MCF 10A (cell line): ENCODE measurements around the gene PKP4. TPM values are rescaled to one million over a fixed set of nuclear protein-coding genes. Genes with fewer than 3 reads are reported as not detected.

ENCODE experiments used
- BruUV-seq: library from RNA; stranded (reverse); fragments of 400-500 nt; replicated peaks from 2 replicates; lab custom pipeline; 2021; lab: Mats Ljungman, UMichigan
- CTCF ChIA-PET: fragments of 300-600 bp; sonication (Branson Sonifier 250); formaldehyde crosslinking; extraction: SDS; loops from one replicate; lab custom pipeline; 2021; ENCODE audit warnings: antibody characterized with exemption, inconsistent platforms; lab: Yijun Ruan, JAX
- POLR2A ChIA-PET: fragments of 300-600, 350-650 bp; sonication (Branson Sonifier 250); formaldehyde crosslinking; extraction: SDS; loops from one replicate; lab custom pipeline; 2020; ENCODE audit warnings: antibody characterized with exemption, inconsistent platforms; lab: Yijun Ruan, JAX
- DNase-seq: peaks from one replicate; pipeline ENCODE4 v3.0.0-alpha.2; 2018; ENCODE audit not compliant: unreplicated experiment
- H3K27ac Mint-ChIP-seq: one replicate; pipeline ENCODE4 v1.8.0; 2022; ENCODE audit warnings: mild to moderate bottlenecking, low read depth, mixed read lengths; ENCODE audit not compliant: unreplicated experiment
- H3K27me3 Mint-ChIP-seq: one replicate; pipeline ENCODE4 v1.8.0; 2022; ENCODE audit warnings: mixed read lengths; ENCODE audit not compliant: insufficient read depth, unreplicated experiment
- H3K36me3 Mint-ChIP-seq: one replicate; pipeline ENCODE4 v1.8.0; 2022; ENCODE audit warnings: mild to moderate bottlenecking, moderate library complexity, mixed read lengths; ENCODE audit not compliant: insufficient read depth, unreplicated experiment
- H3K4me1 Mint-ChIP-seq: one replicate; pipeline ENCODE4 v1.8.0; 2022; ENCODE audit warnings: mixed read lengths; ENCODE audit not compliant: insufficient read depth, unreplicated experiment
- H3K4me3 Mint-ChIP-seq: one replicate; pipeline ENCODE4 v1.8.0; 2022; ENCODE audit warnings: mild to moderate bottlenecking, moderate library complexity, mixed read lengths; ENCODE audit not compliant: unreplicated experiment
- H3K9me3 Mint-ChIP-seq: one replicate; pipeline ENCODE4 v1.8.0; 2022; ENCODE audit warnings: mixed read lengths; ENCODE audit not compliant: unreplicated experiment
- intact Hi-C: fragments of 100-400 bp; cut with micrococcal nuclease; formaldehyde crosslinking; loops from 2 replicates; pipeline ENCODE4 v1.14.1; 2022
- total RNA-seq: library from RNA; stranded (reverse); gene quantifications from 2 replicates; pipeline ENCODE4 v1.2.3, GENCODE V29; 2022
- TF ChIP-seq, protein P1 (sequence below): fragments of 200-600 bp; IDR thresholded peaks from one replicate; pipeline ENCODE4 v1.8.0; 2022; ENCODE audit warnings: antibody characterized with exemption, mild to moderate bottlenecking; ENCODE audit not compliant: unreplicated experiment

PKP4 gene
- total RNA-seq, 1 experiment from 2014 or later = 63.7 TPM

DNA sequence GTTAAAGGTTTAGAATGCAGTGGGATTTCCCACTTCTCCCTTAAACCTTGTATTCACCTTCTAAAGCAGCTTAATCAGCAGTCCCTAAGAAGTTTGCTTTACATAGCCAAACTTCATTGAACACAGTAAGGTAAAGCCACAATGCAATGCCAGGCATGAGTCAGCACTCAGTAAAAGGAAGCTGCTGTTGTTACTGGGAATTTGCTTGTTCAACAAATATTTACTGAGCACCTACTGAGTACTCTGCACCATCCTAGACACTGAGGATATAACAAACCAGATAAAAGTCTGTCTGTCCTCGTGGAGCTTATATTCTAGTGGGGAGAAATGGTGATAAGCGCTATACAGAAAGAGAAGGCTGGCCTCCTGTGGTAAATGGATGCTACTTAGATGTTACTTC, 162.7 kb downstream of the PKP4 start:
- Mint-ChIP-seq H3K9me3 (no peaks in the 10 kb centered on the region), H3K36me3 (peaks cover 31% of the 10 kb centered on the region), H3K27ac (peak overlapping the region; percentile 57), H3K4me3 (no peak overlapping the region), H3K27me3 (no peaks in the 10 kb centered on the region), H3K4me1 (peaks cover 11% of the 10 kb centered on the region)
- BruUV-seq = no TSS peak
- POLR2A ChIA-PET = interaction anchor here (0.5 to 2.2 kb wide), 10 partner anchors 9 to 656 kb away, joined by 3 to 9 read pairs (median 4); no protein-coding TSS in a partner anchor
- intact Hi-C loops = loop anchor here (2.0 to 5.0 kb wide), 3 partner anchors 161 to 587 kb away; no protein-coding TSS in a partner anchor
- DNase-seq = peak; percentile 62
- CTCF ChIA-PET = interaction anchor here (0.8 to 3.5 kb wide), 15 partner anchors 11 to 598 kb away, joined by 3 to 24 read pairs (median 6); no protein-coding TSS in a partner anchor
- TF ChIP-seq, protein P1, sequence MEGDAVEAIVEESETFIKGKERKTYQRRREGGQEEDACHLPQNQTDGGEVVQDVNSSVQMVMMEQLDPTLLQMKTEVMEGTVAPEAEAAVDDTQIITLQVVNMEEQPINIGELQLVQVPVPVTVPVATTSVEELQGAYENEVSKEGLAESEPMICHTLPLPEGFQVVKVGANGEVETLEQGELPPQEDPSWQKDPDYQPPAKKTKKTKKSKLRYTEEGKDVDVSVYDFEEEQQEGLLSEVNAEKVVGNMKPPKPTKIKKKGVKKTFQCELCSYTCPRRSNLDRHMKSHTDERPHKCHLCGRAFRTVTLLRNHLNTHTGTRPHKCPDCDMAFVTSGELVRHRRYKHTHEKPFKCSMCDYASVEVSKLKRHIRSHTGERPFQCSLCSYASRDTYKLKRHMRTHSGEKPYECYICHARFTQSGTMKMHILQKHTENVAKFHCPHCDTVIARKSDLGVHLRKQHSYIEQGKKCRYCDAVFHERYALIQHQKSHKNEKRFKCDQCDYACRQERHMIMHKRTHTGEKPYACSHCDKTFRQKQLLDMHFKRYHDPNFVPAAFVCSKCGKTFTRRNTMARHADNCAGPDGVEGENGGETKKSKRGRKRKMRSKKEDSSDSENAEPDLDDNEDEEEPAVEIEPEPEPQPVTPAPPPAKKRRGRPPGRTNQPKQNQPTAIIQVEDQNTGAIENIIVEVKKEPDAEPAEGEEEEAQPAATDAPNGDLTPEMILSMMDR = no peak

DNA sequence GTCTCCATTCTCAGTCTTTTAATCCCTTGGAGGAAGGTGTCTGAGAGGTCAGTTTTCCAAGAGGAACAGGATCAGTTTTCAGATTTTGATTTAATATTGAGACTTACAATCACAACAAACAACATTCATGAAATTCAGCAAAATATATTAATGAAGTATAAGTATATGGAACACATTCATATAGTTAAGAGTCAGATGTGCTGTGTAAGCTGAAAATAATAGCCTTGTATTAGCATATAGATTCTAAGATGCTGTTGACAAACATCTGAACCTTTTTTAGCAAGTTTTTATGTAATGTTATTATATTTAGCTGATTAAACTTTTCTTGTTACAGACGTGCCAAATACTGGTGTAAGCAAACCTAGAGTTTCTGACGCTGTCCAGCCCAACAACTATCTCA, 163.9 kb downstream of the PKP4 start:
- POLR2A ChIA-PET = interaction anchor here (2.2 kb wide), 1 partner anchor 20 kb away, joined by 9 read pairs; no protein-coding TSS in a partner anchor
- peaks cover 11% of the 10 kb centered on the region for H3K4me1 Mint-ChIP-seq
- H3K9me3 Mint-ChIP-seq = no peaks in the 10 kb centered on the region
- intact Hi-C loops = no loop called here
- no peaks in the 10 kb centered on the region for H3K27me3 Mint-ChIP-seq
- no peak overlapping the region for H3K27ac Mint-ChIP-seq
- H3K36me3 Mint-ChIP-seq = peaks cover 42% of the 10 kb centered on the region
- CTCF ChIA-PET = interaction anchor here (0.9 to 3.5 kb wide), 5 partner anchors 133 to 596 kb away, joined by 3 to 12 read pairs (median 6); no protein-coding TSS in a partner anchor
- BruUV-seq = no TSS peak
- DNase-seq = no peak
- TF ChIP-seq, protein P1 = no peak
- no peak overlapping the region for H3K4me3 Mint-ChIP-seq

DNA sequence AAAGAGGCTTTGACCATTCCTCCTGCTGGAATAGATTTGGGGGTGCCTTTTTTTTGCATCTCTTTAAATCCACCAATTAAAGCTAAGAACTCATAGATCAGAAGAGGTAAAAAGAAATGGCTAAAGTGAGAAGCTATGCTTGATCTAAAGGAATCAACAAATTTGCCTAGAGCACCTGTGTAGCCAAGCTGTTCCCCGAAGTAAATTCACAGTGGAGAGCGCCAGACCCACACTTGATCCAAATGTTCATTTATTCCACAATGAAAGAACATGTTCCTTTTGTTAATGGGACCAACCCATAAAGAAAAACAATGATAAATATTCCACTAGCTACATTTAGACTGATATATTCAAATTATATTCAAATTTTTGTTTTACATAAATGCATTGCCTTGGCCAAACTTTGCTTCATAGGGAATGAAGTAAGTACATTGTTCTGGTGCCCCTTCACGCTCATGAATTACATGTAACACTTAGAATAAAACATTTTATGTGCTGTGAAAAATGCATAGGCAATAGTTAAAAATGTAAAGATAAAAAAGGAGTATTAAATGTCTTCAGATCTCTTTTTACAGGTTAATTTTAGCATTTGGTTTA, 167.4 kb downstream of the PKP4 start:
- H3K9me3 Mint-ChIP-seq = no peaks in the 10 kb centered on the region
- H3K36me3 Mint-ChIP-seq = peaks cover 45% of the 10 kb centered on the region
- ChIA-PET CTCF (interaction anchor here (0.8 to 1.0 kb wide), 2 partner anchors 121 to 444 kb away, joined by 3 read pairs; no protein-coding TSS in a partner anchor), POLR2A (interaction anchor here (0.7 kb wide), 1 partner anchor 105 kb away, joined by 3 read pairs; no protein-coding TSS in a partner anchor)
- no TSS peak for BruUV-seq
- H3K4me3 Mint-ChIP-seq = no peak overlapping the region
- H3K4me1 Mint-ChIP-seq = peaks cover 7% of the 10 kb centered on the region
- DNase-seq = no peak
- H3K27ac Mint-ChIP-seq = no peak overlapping the region
- TF ChIP-seq, protein P1 = no peak
- no peaks in the 10 kb centered on the region for H3K27me3 Mint-ChIP-seq
- intact Hi-C loops = no loop called here

DNA sequence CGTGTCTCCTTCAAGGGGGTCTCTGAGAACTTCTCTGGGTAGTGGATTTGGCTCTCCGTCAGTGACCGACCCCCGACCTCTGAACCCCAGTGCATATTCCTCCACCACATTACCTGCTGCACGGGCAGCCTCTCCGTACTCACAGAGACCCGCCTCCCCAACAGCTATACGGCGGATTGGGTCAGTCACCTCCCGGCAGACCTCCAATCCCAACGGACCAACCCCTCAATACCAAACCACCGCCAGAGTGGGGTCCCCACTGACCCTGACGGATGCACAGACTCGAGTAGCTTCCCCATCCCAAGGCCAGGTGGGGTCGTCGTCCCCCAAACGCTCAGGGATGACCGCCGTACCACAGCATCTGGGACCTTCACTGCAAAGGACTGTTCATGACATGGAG, 168.2 kb downstream of the PKP4 start:
- CTCF ChIA-PET = interaction anchor here (0.7 kb wide), 1 partner anchor 560 kb away, joined by 5 read pairs; no protein-coding TSS in a partner anchor
- H3K36me3 Mint-ChIP-seq = peaks cover 42% of the 10 kb centered on the region
- no peaks in the 10 kb centered on the region for H3K27me3 Mint-ChIP-seq

More for the DNA sequence above, 168.2 kb downstream of the PKP4 start:
- Mint-ChIP-seq H3K4me1 (no peaks in the 10 kb centered on the region), H3K27ac (no peak overlapping the region), H3K4me3 (no peak overlapping the region), H3K9me3 (no peaks in the 10 kb centered on the region)
- BruUV-seq = no TSS peak
- DNase-seq = no peak
- POLR2A ChIA-PET = no interaction called here
- TF ChIP-seq, protein P1 = no peak
- intact Hi-C loops = no loop called here
